GM13977 (cell line): ENCODE measurements around the gene MBOAT1.
A peak's percentile ranks its signal among the peaks of the same experiment; 100 is the strongest.

Source experiments
- DNase-seq: peaks from one replicate; pipeline ENCODE4 v3.0.0; 2012; ENCODE audit warnings: low spot score
- in situ Hi-C: fragments of 300-500 bp; cut with MboI; formaldehyde crosslinking; loops from one replicate; pipeline ENCODE4 v1.12.0; 2022; ENCODE audit warnings: low sequenced_read_pairs, low pct_unique_long_range_greater_than_20kb, mixed read lengths, inconsistent platforms; ENCODE audit not compliant: unreplicated experiment
- TF ChIP-seq, protein P1 (sequence below): IDR thresholded peaks from 2 replicates; pipeline ENCODE4 v1.5.1; 2012; ENCODE audit warnings: mild to moderate bottlenecking, control low read depth; ENCODE audit not compliant: insufficient read depth; ENCODE audit errors: extremely low read depth, missing control alignments

Gene MBOAT1

DNA sequence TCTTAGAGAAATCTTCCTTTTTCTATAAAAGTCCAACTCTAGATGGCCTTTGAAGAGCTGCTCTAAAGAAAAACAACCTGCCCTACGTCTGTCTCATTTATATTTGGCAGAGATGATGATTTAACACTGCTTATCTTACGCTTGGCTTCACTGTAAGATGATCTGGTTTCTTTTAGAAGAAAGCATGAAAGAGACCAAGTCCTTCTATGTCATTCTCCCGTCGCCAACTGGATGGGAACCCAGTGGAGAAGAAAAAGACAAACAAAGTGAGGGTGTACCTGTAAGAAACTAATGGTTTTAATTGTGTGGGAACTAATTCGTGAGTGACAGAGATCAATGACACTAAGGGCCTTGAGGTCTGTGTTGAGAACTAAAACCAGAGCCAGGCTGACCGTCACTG is 92.8 kb downstream of the MBOAT1 start:
- in situ Hi-C loops, result no loop called here
- TF ChIP-seq, protein P1, sequence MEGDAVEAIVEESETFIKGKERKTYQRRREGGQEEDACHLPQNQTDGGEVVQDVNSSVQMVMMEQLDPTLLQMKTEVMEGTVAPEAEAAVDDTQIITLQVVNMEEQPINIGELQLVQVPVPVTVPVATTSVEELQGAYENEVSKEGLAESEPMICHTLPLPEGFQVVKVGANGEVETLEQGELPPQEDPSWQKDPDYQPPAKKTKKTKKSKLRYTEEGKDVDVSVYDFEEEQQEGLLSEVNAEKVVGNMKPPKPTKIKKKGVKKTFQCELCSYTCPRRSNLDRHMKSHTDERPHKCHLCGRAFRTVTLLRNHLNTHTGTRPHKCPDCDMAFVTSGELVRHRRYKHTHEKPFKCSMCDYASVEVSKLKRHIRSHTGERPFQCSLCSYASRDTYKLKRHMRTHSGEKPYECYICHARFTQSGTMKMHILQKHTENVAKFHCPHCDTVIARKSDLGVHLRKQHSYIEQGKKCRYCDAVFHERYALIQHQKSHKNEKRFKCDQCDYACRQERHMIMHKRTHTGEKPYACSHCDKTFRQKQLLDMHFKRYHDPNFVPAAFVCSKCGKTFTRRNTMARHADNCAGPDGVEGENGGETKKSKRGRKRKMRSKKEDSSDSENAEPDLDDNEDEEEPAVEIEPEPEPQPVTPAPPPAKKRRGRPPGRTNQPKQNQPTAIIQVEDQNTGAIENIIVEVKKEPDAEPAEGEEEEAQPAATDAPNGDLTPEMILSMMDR, result no peak
- DNase-seq, result no peak

DNA sequence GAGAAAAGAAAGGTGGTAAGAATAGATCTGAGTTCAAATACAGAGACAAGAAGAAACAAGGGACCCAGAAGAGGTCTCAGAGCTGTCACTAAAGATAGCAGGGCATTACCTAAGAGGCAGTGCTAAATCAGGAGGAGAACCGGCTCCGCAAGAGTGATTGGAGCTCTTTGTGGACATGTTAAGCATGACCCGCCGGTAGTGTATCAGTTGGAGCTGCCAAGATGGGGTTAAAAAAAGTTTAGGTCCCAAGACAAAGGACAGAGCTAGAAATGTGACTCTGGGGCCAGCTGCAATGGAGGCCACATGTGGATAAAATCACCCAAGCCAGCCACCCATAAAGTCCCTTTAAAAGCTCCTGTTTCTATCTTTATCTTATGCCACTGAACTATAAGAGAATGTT is 93.4 kb downstream of the MBOAT1 start:
- in situ Hi-C loops, result no loop called here
- no peak for DNase-seq
- TF ChIP-seq, protein P1, result no peak

DNA sequence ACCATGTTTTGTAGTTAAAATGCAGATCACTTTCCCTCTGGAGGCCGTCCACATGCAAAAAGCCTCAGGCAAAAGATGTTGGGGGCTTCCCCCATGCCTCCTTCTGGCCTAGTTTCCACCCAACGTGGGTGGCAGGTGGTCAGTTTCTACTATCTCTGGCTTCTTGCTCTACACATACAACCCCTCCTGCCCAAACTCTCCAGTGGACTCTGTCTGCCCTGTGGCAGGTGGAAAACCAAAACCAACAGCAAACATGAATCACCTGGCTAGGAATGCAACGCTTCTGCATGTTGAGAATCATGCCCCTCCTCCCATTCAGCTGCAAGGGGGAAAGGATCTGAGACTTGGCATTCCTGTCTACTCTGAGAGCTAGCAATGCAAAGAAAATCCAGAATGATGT is 94.8 kb downstream of the MBOAT1 start:
- TF ChIP-seq, protein P1, result no peak
- in situ Hi-C loops, result no loop called here
- peak; percentile 26 for DNase-seq

DNA sequence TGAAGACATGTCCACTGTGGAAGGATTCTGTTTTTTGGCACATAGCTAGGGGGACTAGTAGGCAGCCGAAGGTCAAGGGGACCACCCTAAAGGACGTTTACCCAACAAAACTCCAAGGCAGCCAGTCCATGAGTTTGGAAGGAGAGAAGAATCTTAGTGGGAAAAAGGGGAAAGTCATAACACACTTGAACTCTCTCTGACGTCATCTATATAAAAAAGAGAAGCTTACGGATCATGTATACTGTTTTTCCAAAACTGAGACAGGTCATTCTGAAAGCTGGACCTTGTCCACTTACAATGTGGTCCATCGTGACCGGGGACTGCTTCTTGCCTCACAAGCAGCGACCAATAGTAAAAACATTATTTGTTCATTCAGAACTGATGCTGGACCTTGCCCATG is 95.5 kb downstream of the MBOAT1 start:
- in situ Hi-C loops, result no loop called here
- TF ChIP-seq, protein P1, result no peak

DNA sequence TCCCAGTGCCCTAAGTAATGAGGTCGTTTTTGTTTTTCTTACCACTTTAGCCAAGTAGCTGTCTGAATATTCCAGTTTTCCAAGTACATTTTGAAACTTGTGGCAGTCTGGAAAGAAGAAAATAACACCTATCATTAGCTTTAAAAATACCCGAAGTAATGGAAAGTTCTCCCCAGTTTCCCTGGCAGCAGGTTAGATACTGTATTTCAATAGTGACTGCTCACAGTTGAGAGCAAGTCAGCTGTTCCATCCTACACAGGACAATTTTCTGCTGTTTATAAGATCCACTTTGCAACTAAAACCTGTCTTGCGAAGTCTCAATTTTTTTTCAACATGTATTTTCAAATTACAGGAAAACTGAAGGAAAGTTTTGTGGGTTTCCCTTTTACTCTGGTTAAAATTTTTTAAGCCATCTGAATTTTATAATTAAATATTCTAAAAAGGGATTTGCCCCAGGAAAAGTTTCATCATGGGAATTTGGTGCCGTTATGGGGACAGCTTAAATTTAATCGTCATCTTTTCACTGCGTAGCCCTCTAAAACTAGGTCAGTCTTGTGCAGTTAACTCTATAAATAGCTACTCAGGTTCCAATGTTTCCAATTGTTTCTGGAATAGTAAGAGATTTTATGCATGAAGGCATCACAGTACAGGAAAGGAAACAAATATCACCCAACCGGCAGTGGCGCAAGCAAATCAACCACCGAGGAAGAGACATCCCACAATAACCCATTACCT is 96.9 kb downstream of the MBOAT1 start:
- in situ Hi-C loops, result no loop called here
- DNase-seq, result no peak
- TF ChIP-seq, protein P1, result no peak

More for the DNA sequence above, 95.5 kb downstream of the MBOAT1 start:
- no peak for DNase-seq

DNA sequence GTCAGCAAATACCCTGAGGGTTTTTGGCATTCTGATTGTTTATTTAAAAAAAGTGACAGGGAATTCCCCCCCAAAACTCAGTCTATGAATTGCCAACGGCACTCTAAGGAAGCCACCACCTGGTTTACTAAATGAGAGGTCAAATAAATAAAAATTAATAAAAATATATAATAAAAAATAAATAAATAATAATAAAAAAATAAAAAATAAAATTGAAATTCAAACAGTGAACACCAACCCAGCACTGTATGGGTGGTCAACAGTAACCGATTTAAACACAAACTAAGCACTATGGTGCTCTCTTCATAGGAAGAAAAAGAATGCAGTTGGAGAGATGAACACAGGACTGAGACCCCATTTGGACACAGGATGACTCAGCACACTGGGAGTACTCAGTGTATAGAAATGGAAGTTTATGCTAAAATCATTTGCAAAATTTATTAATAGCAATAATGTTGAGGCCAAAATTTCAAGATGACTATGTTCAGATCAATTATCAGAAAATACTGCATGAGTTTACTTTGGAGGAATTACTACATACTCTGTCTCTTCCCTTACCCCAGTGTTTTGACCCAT is 98.5 kb downstream of the MBOAT1 start:
- in situ Hi-C loops, result no loop called here
- TF ChIP-seq, protein P1, result no peak
- no peak for DNase-seq

DNA sequence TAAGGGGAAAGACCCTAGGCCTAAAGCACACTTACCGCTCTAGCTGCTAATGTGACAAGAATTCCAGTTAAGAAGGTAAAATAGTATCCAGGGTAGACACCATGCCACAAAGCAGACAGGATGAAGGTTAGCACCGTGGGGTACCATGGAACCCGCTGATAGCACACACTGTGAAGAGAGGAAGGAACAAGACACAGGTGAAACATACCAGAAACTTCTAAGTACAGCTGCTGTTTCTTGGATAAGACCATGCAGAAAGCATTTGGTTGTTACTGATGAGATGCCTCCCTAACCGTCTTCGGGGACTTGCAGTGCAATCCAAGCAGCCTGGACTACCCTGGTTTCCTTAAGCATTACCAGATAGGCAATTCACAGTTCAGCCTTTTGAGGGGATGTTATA is 99.4 kb downstream of the MBOAT1 start:
- in situ Hi-C loops, result no loop called here
- no peak for DNase-seq
- TF ChIP-seq, protein P1, result no peak
